Measurements from ENCODE around the gene CENPN.
A peak's percentile ranks its signal among the peaks of the same experiment; 100 is the strongest.

The CENPN gene

GRCh38 chr16:81060576-81061306 is 53.7 kb downstream of the CENPN start:
- Histone ChIP-seq H3K27me3 (ENCODE audit: insufficient read depth, low read length) (no peaks in the 10 kb centered on the region), H2AFZ (ENCODE audit: low read depth, low read length) (no peak overlapping the region), H3K4me3 (ENCODE audit: low read length) (no peak overlapping the region), H3K4me1 (ENCODE audit: insufficient read depth, low read length) (no peaks in the 10 kb centered on the region), H3K36me3 (ENCODE audit: insufficient read depth, low read length) (peaks cover 4% of the 10 kb centered on the region), H3K9me3 (ENCODE audit: low read length) (no peaks in the 10 kb centered on the region)

GRCh38 chr16:81061307-81061640 is 54.3 kb downstream of the CENPN start:
- Histone ChIP-seq H3K4me3 (ENCODE audit: low read length) (no peak overlapping the region), H3K4me1 (ENCODE audit: insufficient read depth, low read length) (no peaks in the 10 kb centered on the region)

GRCh38 chr16:81061871-81062608 is 55.0 kb downstream of the CENPN start:
- H3K4me1 ChIP-seq (ENCODE audit: insufficient read depth, low read length), result no peaks in the 10 kb centered on the region
- H2AFZ ChIP-seq (ENCODE audit: low read depth, low read length), result no peak overlapping the region
- no peak overlapping the region for H3K4me3 ChIP-seq (ENCODE audit: low read length)
- H3K9me3 ChIP-seq (ENCODE audit: low read length), result no peaks in the 10 kb centered on the region
- H3K36me3 ChIP-seq (ENCODE audit: insufficient read depth, low read length), result peaks cover 4% of the 10 kb centered on the region
- no peaks in the 10 kb centered on the region for H3K27me3 ChIP-seq (ENCODE audit: insufficient read depth, low read length)

More at GRCh38 chr16:81061307-81061640, 54.3 kb downstream of the CENPN start:
- H3K36me3 ChIP-seq (ENCODE audit: insufficient read depth, low read length), result peaks cover 4% of the 10 kb centered on the region
- H2AFZ ChIP-seq (ENCODE audit: low read depth, low read length), result no peak overlapping the region
- no peaks in the 10 kb centered on the region for H3K27me3 ChIP-seq (ENCODE audit: insufficient read depth, low read length)
- H3K9me3 ChIP-seq (ENCODE audit: low read length), result no peaks in the 10 kb centered on the region

- Histone ChIP-seq H3K4me1 (ENCODE audit: insufficient read depth, low read length) (no peaks in the 10 kb centered on the region), H3K9me3 (ENCODE audit: low read length) (peaks cover 6% of the 10 kb centered on the region), H2AFZ (ENCODE audit: low read depth, low read length) (no peak overlapping the region), H3K27me3 (ENCODE audit: insufficient read depth, low read length) (no peaks in the 10 kb centered on the region), H3K4me3 (ENCODE audit: low read length) (no peak overlapping the region), H3K36me3 (ENCODE audit: insufficient read depth, low read length) (peaks cover 3% of the 10 kb centered on the region)
Observed at GRCh38 chr16:81066681-81067080, 59.7 kb downstream of the CENPN start.

- Histone ChIP-seq H3K4me3 (ENCODE audit: low read length) (no peak overlapping the region), H3K4me1 (ENCODE audit: insufficient read depth, low read length) (no peaks in the 10 kb centered on the region), H2AFZ (ENCODE audit: low read depth, low read length) (no peak overlapping the region), H3K27me3 (ENCODE audit: insufficient read depth, low read length) (no peaks in the 10 kb centered on the region), H3K36me3 (ENCODE audit: insufficient read depth, low read length) (peaks cover 3% of the 10 kb centered on the region), H3K9me3 (ENCODE audit: low read length) (peaks cover 7% of the 10 kb centered on the region)
Observed at GRCh38 chr16:81067166-81067565, 60.2 kb downstream of the CENPN start.

- Histone ChIP-seq H3K36me3 (ENCODE audit: insufficient read depth, low read length) (peaks cover 3% of the 10 kb centered on the region), H3K9me3 (ENCODE audit: low read length) (peaks cover 7% of the 10 kb centered on the region), H3K4me3 (ENCODE audit: low read length) (no peak overlapping the region), H2AFZ (ENCODE audit: low read depth, low read length) (no peak overlapping the region), H3K4me1 (ENCODE audit: insufficient read depth, low read length) (no peaks in the 10 kb centered on the region), H3K27me3 (ENCODE audit: insufficient read depth, low read length) (no peaks in the 10 kb centered on the region)
Observed at GRCh38 chr16:81069063-81069462, 62.0 kb downstream of the CENPN start.

- Histone ChIP-seq H2AFZ (ENCODE audit: low read depth, low read length) (no peak overlapping the region), H3K36me3 (ENCODE audit: insufficient read depth, low read length) (peaks cover 3% of the 10 kb centered on the region), H3K27me3 (ENCODE audit: insufficient read depth, low read length) (no peaks in the 10 kb centered on the region), H3K4me1 (ENCODE audit: insufficient read depth, low read length) (peaks cover under 1% of the 10 kb centered on the region), H3K4me3 (ENCODE audit: low read length) (no peak overlapping the region), H3K9me3 (ENCODE audit: low read length) (peaks cover 7% of the 10 kb centered on the region)
Observed at GRCh38 chr16:81070979-81071378, 64.0 kb downstream of the CENPN start.

- H3K4me3 ChIP-seq (ENCODE audit: low read length), result no peak overlapping the region
- H3K4me1 ChIP-seq (ENCODE audit: insufficient read depth, low read length), result peaks cover 5% of the 10 kb centered on the region
- peaks cover 7% of the 10 kb centered on the region for H3K9me3 ChIP-seq (ENCODE audit: low read length)
- H3K36me3 ChIP-seq (ENCODE audit: insufficient read depth, low read length), result peaks cover 3% of the 10 kb centered on the region
- no peaks in the 10 kb centered on the region for H3K27me3 ChIP-seq (ENCODE audit: insufficient read depth, low read length)
- H2AFZ ChIP-seq (ENCODE audit: low read depth, low read length), result no peak overlapping the region
Observed at GRCh38 chr16:81071805-81072204, 64.8 kb downstream of the CENPN start.

GRCh38 chr16:81073560-81074330 is 66.7 kb downstream of the CENPN start:
- Histone ChIP-seq H3K36me3 (ENCODE audit: insufficient read depth, low read length) (peaks cover 3% of the 10 kb centered on the region), H2AFZ (ENCODE audit: low read depth, low read length) (no peak overlapping the region), H3K4me1 (ENCODE audit: insufficient read depth, low read length) (peaks cover 10% of the 10 kb centered on the region), H3K4me3 (ENCODE audit: low read length) (no peak overlapping the region), H3K9me3 (ENCODE audit: low read length) (peaks cover 7% of the 10 kb centered on the region), H3K27me3 (ENCODE audit: insufficient read depth, low read length) (no peaks in the 10 kb centered on the region)

GRCh38 chr16:81076566-81077075 is 69.6 kb downstream of the CENPN start:
- Histone ChIP-seq H2AFZ (ENCODE audit: low read depth, low read length) (peak overlapping the region; percentile 74), H3K9me3 (ENCODE audit: low read length) (peaks cover 2% of the 10 kb centered on the region), H3K4me3 (ENCODE audit: low read length) (peak overlapping the region; percentile 64), H3K36me3 (ENCODE audit: insufficient read depth, low read length) (peaks cover 2% of the 10 kb centered on the region), H3K4me1 (ENCODE audit: insufficient read depth, low read length) (peaks cover 10% of the 10 kb centered on the region), H3K27me3 (ENCODE audit: insufficient read depth, low read length) (no peaks in the 10 kb centered on the region)

GRCh38 chr16:81077076-81077940 is 70.3 kb downstream of the CENPN start, which contains the start of gene C16orf46:
Gene C16orf46 (minus strand): TSS chr16:81077238. CDS start chr16:81063955, 13,283 bp downstream.
- Histone ChIP-seq H2AFZ (ENCODE audit: low read depth, low read length) (peak within 1 kb of the TSS; percentile 74), H3K27me3 (ENCODE audit: insufficient read depth, low read length) (no peaks in the 10 kb centered on the region), H3K4me1 (ENCODE audit: insufficient read depth, low read length) (peaks cover 10% of the 10 kb centered on the region), H3K36me3 (ENCODE audit: insufficient read depth, low read length) (peaks cover 6% of the 10 kb centered on the region), H3K9me3 (ENCODE audit: low read length) (no peaks in the 10 kb centered on the region), H3K4me3 (ENCODE audit: low read length) (peak within 1 kb of the TSS; percentile 64)

GRCh38 chr16:81080233-81080632 is 73.2 kb downstream of the CENPN start:
- H2AFZ ChIP-seq (ENCODE audit: low read depth, low read length), result no peak overlapping the region
- peaks cover 18% of the 10 kb centered on the region for H3K36me3 ChIP-seq (ENCODE audit: insufficient read depth, low read length)
- H3K4me1 ChIP-seq (ENCODE audit: insufficient read depth, low read length), result peaks cover 10% of the 10 kb centered on the region

More at GRCh38 chr16:81080233-81080632, 73.2 kb downstream of the CENPN start:
- Histone ChIP-seq H3K9me3 (ENCODE audit: low read length) (no peaks in the 10 kb centered on the region), H3K4me3 (ENCODE audit: low read length) (no peak overlapping the region), H3K27me3 (ENCODE audit: insufficient read depth, low read length) (no peaks in the 10 kb centered on the region)
